ENCODE data around the gene ROBO1.
A peak's percentile ranks its signal among the peaks of the same experiment; 100 is the strongest.

The ROBO1 gene

GRCh38 chr3:78629544-78629943, 1138.3 kb downstream of the ROBO1 start:
- FAIRE-seq (no peak), DNase-seq (ENCODE audit: insufficient read length, low spot score) (no peak)

DNA sequence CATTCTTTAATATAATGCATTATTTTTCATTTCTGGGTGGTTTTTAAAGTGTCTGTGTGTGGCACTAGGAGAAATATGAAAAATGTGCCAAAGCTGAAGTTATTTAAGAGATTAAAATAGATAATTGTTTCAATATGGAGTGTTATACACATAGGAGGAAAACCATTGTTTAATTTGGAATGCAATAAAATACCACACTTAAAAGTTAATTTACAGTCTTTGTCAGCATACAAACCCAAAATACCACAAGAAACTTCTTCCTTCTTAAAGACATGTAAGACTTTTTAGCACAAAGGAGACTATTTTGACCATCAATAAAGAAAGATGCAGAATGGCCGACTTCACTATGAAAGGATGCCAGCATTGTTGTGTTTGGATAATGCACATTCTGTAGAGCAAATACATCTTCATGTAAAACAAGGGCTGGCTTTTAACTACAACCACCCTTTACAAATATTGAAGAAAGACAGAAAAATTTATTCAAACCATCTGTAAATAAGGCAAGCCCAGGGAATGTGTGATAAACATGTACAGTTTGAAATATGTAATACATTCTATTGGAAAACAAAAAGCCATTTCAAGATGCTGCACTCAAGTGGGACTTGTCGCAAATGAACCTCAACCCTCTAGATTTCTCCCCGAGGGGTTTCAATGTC, 1146.6 kb downstream of the ROBO1 start:
- no peak for DNase-seq (ENCODE audit: insufficient read length, low spot score)
- FAIRE-seq = no peak

DNA sequence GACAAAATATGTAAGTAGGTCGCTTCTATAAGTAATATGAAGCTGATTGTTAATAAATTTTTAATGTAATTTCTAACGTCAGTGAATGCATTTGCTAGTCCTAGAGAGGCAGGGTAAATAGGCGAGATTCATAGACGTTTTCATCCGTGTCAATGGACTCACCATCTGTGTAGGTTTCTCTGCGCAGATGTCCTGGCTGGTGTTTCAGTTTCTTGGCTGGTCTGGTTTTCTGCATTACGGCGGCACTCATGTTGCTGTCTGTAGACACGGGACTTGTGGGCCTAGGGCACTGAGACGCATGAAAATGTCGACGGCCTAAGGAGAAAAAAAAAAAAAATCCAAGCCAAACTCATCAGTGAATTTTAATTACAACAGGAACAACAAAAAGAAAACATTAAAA, 1153.3 kb downstream of the ROBO1 start:
- FAIRE-seq (no peak), DNase-seq (ENCODE audit: insufficient read length, low spot score) (no peak)

DNA sequence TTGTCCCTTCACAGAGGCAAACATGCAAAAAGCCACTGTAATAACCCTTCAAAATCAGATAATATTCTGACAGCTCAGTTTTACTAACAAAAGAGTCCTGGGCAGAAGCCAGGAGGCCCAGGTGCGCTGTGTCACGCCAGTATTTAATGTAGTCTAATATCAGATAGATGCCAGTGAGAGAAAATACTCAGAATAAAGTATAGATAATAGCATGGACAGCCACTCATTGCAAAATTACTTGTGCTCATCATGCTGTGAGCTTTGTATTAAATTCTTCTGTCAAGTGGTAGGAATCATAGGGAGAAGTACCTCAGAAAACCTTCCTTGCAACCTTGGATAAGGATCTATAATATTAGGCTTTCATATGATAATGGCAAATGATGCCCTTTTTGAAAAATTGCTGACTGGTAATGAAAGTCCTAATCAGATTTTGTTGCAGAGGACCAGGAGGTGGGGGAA, 1154.3 kb downstream of the ROBO1 start:
- DNase-seq (ENCODE audit: insufficient read length, low spot score) = no peak
- no peak for FAIRE-seq

DNA sequence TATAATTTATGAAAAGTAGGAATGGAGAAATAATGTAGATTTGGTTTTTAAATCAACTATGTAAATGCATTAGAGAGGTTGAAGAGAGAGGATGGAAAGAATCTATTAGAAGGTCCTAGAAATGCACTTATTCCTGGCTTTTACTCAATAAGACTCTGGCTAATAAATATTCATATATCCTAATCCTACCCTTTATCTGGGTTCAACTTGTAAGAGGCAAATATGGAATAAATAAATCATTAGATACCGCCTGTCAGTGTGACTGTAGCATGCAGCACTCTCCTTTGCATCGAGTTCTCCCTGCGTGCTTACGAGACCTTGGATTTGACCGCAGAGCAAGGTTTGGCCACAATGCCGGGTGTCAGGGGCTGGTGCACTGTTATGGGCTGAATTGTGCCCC, 1156.5 kb downstream of the ROBO1 start:
- DNase-seq (ENCODE audit: insufficient read length, low spot score) = no peak
- FAIRE-seq = no peak

DNA sequence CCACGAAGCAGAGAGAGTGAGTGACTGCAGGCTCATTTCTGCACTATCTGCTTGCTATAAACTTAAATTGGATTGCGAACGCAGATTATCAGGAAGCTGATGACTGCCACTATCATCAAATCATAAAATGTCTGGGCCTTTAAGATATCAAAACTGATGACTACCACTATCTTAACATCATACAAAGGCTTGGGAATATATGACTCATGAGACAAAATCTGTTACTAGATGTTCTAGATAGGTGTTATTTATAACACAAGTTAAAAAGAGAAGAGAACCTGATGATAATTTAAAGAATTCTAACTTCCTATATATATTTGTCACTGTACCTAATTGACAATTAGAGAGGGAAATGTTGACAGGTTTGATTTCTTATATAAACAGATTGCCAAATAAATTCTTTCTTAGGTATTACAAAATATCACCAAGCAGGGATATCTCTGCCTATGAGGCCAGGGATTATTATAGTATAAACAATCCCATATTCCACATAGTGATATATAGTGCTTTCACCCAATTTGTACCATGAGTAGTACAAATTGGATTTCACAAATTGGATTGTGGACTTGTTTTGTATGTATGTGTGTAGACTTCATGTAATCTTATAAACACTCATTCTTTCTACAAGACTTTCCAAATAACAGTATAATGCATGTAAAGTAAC, 1157.2 kb downstream of the ROBO1 start:
- DNase-seq (ENCODE audit: insufficient read length, low spot score) (no peak), FAIRE-seq (no peak)

GRCh38 chr3:78606756-78607155, 1161.0 kb downstream of the ROBO1 start:
- no peak for DNase-seq (ENCODE audit: insufficient read length, low spot score)
- no peak for FAIRE-seq

- FAIRE-seq (no peak), DNase-seq (ENCODE audit: insufficient read length, low spot score) (no peak)
Observed at GRCh38 chr3:78605178-78605577, 1162.6 kb downstream of the ROBO1 start.

- no peak for FAIRE-seq
- peak; percentile 9 for DNase-seq (ENCODE audit: insufficient read length, low spot score)
Observed at GRCh38 chr3:78604341-78604740, 1163.5 kb downstream of the ROBO1 start.

DNA sequence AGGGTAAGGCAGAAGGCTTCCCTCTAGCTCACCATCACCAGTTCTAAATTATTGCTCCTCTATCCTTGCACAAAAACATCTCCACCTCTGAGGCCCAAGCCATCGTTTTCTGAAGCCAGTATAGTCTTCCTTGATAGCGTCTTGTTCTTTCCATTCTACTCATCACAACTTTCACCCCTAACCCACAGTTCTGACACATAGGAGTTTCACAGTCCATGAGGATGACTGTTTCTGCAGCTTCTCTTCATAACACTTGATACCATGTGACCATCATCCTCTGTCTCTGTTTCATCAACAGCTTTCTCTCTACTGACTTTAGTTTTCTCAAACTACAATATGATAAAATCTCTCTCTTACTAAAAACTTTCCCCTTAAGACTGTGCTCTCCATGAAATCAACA, 1166.5 kb downstream of the ROBO1 start:
- DNase-seq (ENCODE audit: insufficient read length, low spot score) = no peak
- FAIRE-seq = no peak

DNA sequence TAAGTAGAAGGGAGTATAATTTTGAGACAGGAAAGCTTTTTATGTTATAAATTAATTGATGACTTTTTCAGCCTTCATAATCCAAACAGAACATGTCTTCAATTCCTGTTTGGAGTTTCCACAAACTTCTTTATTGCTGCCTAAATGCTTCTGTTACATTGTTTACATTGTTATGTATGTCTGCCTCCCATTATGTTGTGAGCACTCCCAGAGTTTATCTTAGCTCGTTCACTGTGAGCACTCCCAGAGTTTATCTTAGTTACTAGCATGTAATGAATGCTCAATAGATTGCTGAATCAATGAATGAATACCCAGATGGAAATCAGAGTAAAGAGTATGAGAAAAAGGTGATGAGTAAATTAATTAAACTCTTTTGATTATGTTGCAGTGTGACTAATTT, 1178.0 kb downstream of the ROBO1 start:
- no peak for FAIRE-seq
- DNase-seq (ENCODE audit: insufficient read length, low spot score) = no peak

DNA sequence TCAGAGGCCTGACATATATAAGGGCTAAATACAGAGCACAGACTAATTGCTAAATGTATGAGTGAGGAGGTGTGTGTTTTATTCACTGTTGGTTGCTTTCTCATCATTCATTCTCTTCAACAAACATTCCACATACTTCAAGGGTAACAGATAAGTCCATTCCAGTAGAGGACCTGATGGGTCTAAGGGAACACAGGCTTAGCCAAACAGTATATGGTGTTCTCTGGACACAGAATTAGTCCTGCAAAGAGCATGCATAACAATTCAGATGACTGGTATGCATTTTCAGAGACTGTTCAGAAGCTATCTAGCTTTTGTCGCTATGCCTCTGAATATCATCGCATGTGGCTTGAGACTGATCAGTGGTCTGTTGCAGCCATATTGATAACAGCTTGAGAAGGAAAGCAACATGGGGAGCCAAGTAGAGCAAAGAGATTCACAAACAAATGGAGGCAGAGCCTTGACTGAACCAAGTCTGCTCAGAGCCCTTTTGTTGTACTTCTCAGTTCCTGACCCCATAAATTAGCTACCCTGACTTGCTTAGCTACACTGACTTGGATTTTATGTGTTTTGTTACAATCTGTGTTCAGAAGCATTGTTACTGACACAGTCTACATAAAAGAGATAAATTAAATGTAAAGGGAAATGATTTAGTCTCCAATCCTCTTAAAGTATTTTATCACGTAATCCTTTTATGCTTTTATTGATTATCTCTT, 1178.7 kb downstream of the ROBO1 start:
- DNase-seq (ENCODE audit: insufficient read length, low spot score) (no peak), FAIRE-seq (no peak)

- FAIRE-seq (no peak), DNase-seq (ENCODE audit: insufficient read length, low spot score) (no peak)
Observed at GRCh38 chr3:78580681-78581080, 1187.1 kb downstream of the ROBO1 start.

DNA sequence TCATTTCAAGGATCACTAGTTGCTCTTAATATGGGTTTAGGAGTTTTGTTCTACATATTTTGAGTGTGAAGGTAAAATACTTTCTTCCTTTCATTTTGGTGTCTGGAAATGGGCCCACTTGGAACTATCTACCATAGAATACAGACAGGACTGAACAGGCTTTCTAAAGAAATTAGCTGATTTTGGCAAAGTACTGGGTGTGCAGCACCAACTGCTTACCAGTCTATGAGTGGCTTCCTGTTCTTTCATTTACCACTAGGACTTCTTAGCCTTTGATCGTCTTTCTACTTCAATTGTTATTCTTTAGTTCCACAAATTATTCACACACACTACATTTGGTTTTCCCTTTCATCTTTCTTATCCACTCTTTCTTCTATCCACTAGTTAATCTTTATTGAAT, 1196.3 kb downstream of the ROBO1 start:
- no peak for DNase-seq (ENCODE audit: insufficient read length, low spot score)
- no peak for FAIRE-seq

DNA sequence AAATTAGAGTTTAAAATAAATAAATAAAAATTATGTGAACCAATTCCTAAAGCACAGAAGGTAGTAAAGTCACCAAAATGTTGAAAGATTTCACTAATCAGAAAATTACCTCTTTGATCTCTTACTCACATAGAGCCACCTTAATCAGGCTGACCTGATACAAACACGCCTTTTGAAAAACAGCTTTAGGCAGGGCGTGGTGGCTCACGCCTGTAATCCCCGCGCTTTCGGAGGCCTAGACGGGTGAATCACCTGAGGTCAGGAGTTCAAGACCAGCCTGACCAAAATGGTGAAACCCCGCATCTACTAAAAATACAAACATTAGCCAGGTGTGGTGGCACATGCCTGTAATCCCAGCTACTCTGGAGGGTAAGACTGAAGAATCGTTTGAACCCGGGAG, 1197.3 kb downstream of the ROBO1 start:
- FAIRE-seq = no peak
- no peak for DNase-seq (ENCODE audit: insufficient read length, low spot score)

- no peak for FAIRE-seq
- no peak for DNase-seq (ENCODE audit: insufficient read length, low spot score)
Observed at GRCh38 chr3:78569804-78570203, 1198.0 kb downstream of the ROBO1 start.

DNA sequence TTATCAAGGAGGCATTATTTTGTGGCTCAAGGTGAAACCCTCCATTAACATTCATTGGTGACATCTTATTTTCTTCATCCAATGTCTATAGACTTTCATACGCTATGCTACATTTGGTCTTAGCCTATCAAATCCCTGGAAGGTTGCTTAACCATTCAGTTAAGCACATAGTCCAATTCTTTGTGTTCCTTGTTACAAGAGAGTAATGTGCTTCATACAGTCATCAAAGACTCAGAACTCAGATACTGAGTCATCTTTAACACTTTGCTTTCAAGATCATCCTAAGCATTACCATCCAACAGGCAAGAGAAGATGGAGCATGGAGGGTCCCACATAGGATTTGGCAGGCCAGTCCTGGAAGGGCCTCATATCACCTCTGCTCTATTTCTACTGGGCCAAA, 1202.1 kb downstream of the ROBO1 start:
- DNase-seq (ENCODE audit: insufficient read length, low spot score) = no peak
- FAIRE-seq = no peak

GRCh38 chr3:78562328-78562727, 1205.5 kb downstream of the ROBO1 start:
- FAIRE-seq (no peak), DNase-seq (ENCODE audit: insufficient read length, low spot score) (no peak)

Data from HTR-8/SVneo (cell line).